ENCODE results near the gene LRCH4. TPM values are rescaled to one million over a fixed set of nuclear protein-coding genes. Genes with fewer than 3 reads are reported as not detected.

LRCH4 gene
- total and polyA plus RNA-seq, 2 of the 13 experiments (the other 11 are each of a cell fraction or from before 2014, with no cell fraction given) = 7.0 to 9.3 TPM

- TF ChIP-seq ATF6 (CRISPR knock-in tag; conservative IDR thresholded peaks at IDR 0.05) (no peak), ATAD3A (CRISPR knock-in tag; IDR thresholded peaks at IDR 0.05) (no peak), ZNF674 (CRISPR knock-in tag; IDR thresholded peaks at IDR 0.05; ENCODE audit: low read depth) (no peak), SKI (IDR thresholded peaks at IDR 0.05; ENCODE audit: partially characterized antibody) (no peak), ZFP62 (CRISPR knock-in tag; IDR thresholded peaks at IDR 0.05) (no peak), SP2 (CRISPR knock-in tag; IDR thresholded peaks at IDR 0.05) (peak; percentile 88), HDAC1 (CRISPR knock-in tag; IDR thresholded peaks at IDR 0.05) (peak; percentile 90), RBAK (CRISPR knock-in tag; IDR thresholded peaks at IDR 0.05) (no peak), ZBTB7B (CRISPR knock-in tag; IDR thresholded peaks at IDR 0.05) (no peak), THRA (CRISPR knock-in tag; IDR thresholded peaks at IDR 0.05; ENCODE audit: borderline replicate concordance) (peak; percentile 7; the same call in 1 of the 2 replicates), ZNF83 (CRISPR knock-in tag; IDR thresholded peaks at IDR 0.05; ENCODE audit: borderline replicate concordance) (peak; percentile 35; the same call in 1 of the 2 replicates), JUND (CRISPR knock-in tag; IDR thresholded peaks at IDR 0.05) (no peak), ZNF430 (CRISPR knock-in tag; IDR thresholded peaks at IDR 0.05) (peak; percentile 79; the same call in 1 of the 2 replicates), ZNF567 (CRISPR knock-in tag; IDR thresholded peaks at IDR 0.05; ENCODE audit: borderline replicate concordance) (0 out of 2 replicates have a peak, but pooled peaks have one; percentile 61), ATF5 (CRISPR knock-in tag; IDR thresholded peaks at IDR 0.05; ENCODE audit: low read depth) (0 out of 2 replicates have a peak, but pooled peaks have one; percentile 21), ZNF264 (CRISPR knock-in tag; IDR thresholded peaks at IDR 0.05) (no peak), IKZF1 (IDR thresholded peaks at IDR 0.05) (no peak), ZNF609 (CRISPR knock-in tag; IDR thresholded peaks at IDR 0.05; ENCODE audit: borderline replicate concordance) (no peak)
Observed at GRCh38 chr7:100538654-100539435, 47.1 kb downstream of the LRCH4 start, which contains the start of gene AGFG2 (continued).

Measured in HepG2 (cell line).